ENCODE results near the gene CFAP126. TPM values are rescaled to one million over a fixed set of nuclear protein-coding genes. Genes with fewer than 3 reads are reported as not detected.
"Not testable (repeated sequence)": the region's sequence is repeated elsewhere in the genome, so short reads cannot be mapped to it uniquely, and the experiment has no call there.

Gene CFAP126
- total and polyA plus RNA-seq, 3 experiments from 2014 or later: not detected

DNA sequence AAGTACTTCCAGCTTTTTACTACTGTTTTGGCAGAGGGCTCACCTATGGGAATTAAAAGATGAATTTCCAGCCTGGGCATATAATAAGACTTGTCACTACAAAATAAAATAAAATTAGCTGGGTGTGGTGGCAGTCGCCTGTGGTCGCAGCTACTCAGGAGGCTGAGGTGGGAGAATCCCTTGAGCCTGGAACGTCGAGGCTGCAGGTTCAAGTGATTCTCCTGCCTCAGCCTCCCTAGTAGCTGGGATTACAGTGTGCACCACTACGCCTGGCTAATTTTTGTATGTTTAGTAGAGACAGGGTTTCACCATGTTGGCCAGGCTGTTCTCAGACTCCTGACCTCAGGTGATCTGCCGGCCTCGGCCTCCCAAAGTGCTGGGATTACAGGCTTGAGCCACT is 23.5 kb upstream of the CFAP126 start:
- H3K27ac ChIP-seq (ENCODE audit: low read depth, low read length); H3K9me3 ChIP-seq (ENCODE audit: low read length); H3K27me3 Mint-ChIP-seq; POLR2A ChIA-PET; H3K27me3 ChIP-seq (ENCODE audit: insufficient read depth, low read length, poor library complexity, severe bottlenecking); H3K9me3 Mint-ChIP-seq; DNase-seq; H3K36me3 ChIP-seq (ENCODE audit: insufficient read depth, low read length); H3K36me3 Mint-ChIP-seq; H3K4me3 ChIP-seq (ENCODE audit: low read length): not testable (repeated sequence)
- Mint-ChIP-seq H3K4me1 (peaks cover 14 to 35% (median 28%) of the 10 kb centered on the region in 3 donors), H3K4me3 (peak overlapping the region; percentile 32 to 93 (median 91)), H3K27ac (peak overlapping the region in 5 of 8 donors; percentile 29 to 98 (median 96))
- CTCF ChIA-PET: interaction anchor here (2.1 to 4.6 kb wide), 3 partner anchors 9 to 165 kb away, joined by 4 to 25 read pairs (median 11); partner anchors contain the start of gene TOMM40L
- H3K4me1 ChIP-seq (ENCODE audit: insufficient read depth, low read length): peaks cover 14% of the 10 kb centered on the region

DNA sequence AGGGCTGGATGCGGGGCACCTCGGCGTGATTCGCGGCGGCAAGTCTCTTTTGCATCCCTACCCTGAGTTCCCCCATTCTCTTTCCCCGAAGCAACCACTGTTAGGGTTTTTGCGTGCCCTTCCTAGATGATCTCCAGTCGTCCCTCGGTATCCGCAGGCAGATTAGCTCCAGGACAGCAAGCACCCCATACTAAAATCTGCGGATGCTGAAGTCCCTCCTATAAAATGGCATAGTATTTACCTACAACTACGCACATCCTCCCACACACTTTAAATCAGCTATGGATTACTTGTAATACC is 22.8 kb upstream of the CFAP126 start:
- Mint-ChIP-seq H3K27ac (peak overlapping the region; percentile 93 to 98 (median 95)), H3K4me3 (peak overlapping the region; percentile 84 to 97 (median 91)), H3K36me3 (peaks cover 0 to 3% (median 0%) of the 10 kb centered on the region in 3 donors), H3K4me1 (peaks cover 14 to 35% (median 28%) of the 10 kb centered on the region in 3 donors), H3K9me3 (no peaks in the 10 kb centered on the region), H3K27me3 (no peaks in the 10 kb centered on the region)
- Histone ChIP-seq H3K4me3 (ENCODE audit: low read length) (peak overlapping the region; percentile 80), H3K4me1 (ENCODE audit: insufficient read depth, low read length) (peaks cover 14% of the 10 kb centered on the region), H3K27ac (ENCODE audit: low read depth, low read length) (peak overlapping the region; percentile 85), H3K36me3 (ENCODE audit: insufficient read depth, low read length) (no peaks in the 10 kb centered on the region), H3K9me3 (ENCODE audit: low read length) (no peaks in the 10 kb centered on the region), H3K27me3 (ENCODE audit: insufficient read depth, low read length, poor library complexity, severe bottlenecking) (no peaks in the 10 kb centered on the region)
- DNase-seq: no peak
- POLR2A ChIA-PET: no interaction called here
- CTCF ChIA-PET: interaction anchor here (1.0 to 4.6 kb wide), 4 partner anchors 8 to 164 kb away, joined by 3 to 25 read pairs (median 8); partner anchors contain the start of gene TOMM40L

DNA sequence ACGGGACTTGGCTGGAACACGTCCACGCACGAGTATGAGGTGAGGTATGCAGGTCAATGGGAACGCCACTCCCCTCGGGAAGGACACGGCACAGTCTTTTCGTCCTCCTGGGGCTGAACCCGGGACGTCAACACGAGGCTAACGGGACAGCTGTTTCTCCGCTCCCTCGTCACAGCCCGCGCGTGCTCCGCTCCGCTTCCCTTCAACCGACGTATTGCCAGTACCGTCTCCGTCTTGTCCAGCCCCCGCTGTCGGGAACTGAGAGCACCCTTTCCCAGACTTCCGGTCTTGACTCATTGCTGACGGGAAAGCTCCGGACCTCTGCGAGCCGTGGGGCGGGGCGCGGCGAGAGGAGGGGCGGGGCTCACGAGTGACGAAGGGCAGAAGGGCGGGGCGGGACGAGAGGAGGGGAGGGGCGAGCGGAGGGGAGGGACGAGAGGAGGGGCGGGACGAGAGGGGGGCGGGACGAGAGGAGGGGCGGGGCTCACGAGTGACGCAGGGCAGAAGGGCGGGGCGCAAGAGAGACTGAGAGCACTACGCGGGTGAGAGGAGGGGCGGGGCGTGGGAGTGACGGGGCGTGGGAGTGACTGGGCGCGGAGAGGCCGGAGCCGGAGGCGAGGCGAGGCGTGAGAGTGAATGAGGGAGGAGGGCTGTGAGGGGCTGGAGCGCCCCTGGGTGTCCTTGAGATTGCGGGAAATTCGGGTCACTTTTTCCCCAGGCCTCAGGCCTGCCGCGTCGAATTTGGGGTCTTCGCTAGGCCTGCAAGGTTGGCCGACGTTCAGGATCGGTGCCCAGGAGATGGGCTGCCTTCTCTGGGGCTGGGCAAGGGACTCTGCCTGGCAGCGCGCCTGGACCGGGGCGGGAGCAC is 22.2 kb upstream of the CFAP126 start:
- peak; percentile 89 to 98 (median 95) for DNase-seq

DNA sequence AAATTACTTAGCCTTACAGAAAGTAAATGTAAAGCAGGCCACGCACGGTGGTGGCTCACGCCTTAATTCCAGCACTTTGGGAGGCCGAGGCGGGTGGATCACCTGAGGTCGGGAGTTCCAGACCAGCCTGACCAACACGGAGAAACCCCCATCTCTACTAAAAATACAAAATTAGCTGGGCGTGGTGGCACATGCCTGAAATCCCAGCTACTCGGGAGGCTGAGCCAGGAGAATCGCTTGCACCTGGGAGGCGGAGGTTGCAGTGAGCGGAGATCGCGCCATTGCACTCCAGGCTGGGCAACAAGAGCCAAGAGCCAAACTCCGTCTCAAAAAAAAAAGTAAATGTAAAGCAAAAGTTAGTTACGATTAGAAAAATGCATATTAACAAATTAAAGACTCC is 21.5 kb upstream of the CFAP126 start:
- Mint-ChIP-seq H3K4me1 (peaks cover 14 to 35% (median 28%) of the 10 kb centered on the region in 3 donors), H3K27ac (peak overlapping the region; percentile 93 to 99 (median 96)), H3K4me3 (peak overlapping the region; percentile 84 to 97 (median 91))
- Histone ChIP-seq H3K4me3 (ENCODE audit: low read length) (peak overlapping the region; percentile 95), H3K4me1 (ENCODE audit: insufficient read depth, low read length) (peaks cover 14% of the 10 kb centered on the region), H3K27ac (ENCODE audit: low read depth, low read length) (peak overlapping the region; percentile 83)
- not testable (repeated sequence) for H3K27me3 ChIP-seq (ENCODE audit: insufficient read depth, low read length, poor library complexity, severe bottlenecking); DNase-seq; H3K9me3 ChIP-seq (ENCODE audit: low read length); H3K36me3 Mint-ChIP-seq; H3K27me3 Mint-ChIP-seq; H3K36me3 ChIP-seq (ENCODE audit: insufficient read depth, low read length); H3K9me3 Mint-ChIP-seq
- POLR2A ChIA-PET: interaction anchor here (0.7 to 2.2 kb wide), 3 partner anchors 44 to 164 kb away, joined by 4 to 16 read pairs (median 6); partner anchors contain the start of gene TOMM40L
- CTCF ChIA-PET: interaction anchor here (0.7 to 4.6 kb wide), 5 partner anchors 21 to 223 kb away, joined by 3 to 25 read pairs (median 5); partner anchors contain the start of genes CFAP126, PPOX and TOMM40L

More for the DNA sequence above, 22.2 kb upstream of the CFAP126 start:
- ChIA-PET CTCF (interaction anchor here (0.7 to 4.6 kb wide), 7 partner anchors 8 to 214 kb away, joined by 3 to 25 read pairs (median 4); partner anchors contain the start of genes CFAP126 and TOMM40L), POLR2A (interaction anchor here (0.6 to 2.2 kb wide), 4 partner anchors 10 to 164 kb away, joined by 3 to 16 read pairs (median 5); partner anchors contain the start of gene TOMM40L)
- Mint-ChIP-seq H3K4me3 (peak overlapping the region; percentile 84 to 97 (median 91)), H3K36me3 (peaks cover 0 to 3% (median 0%) of the 10 kb centered on the region in 3 donors), H3K9me3 (no peaks in the 10 kb centered on the region), H3K27me3 (no peaks in the 10 kb centered on the region), H3K27ac (peak overlapping the region; percentile 93 to 99 (median 96)), H3K4me1 (peaks cover 14 to 35% (median 28%) of the 10 kb centered on the region in 3 donors)
- Histone ChIP-seq H3K36me3 (ENCODE audit: insufficient read depth, low read length) (no peaks in the 10 kb centered on the region), H3K4me1 (ENCODE audit: insufficient read depth, low read length) (peaks cover 14% of the 10 kb centered on the region), H3K27ac (ENCODE audit: low read depth, low read length) (peak overlapping the region; percentile 85), H3K4me3 (ENCODE audit: low read length) (peak overlapping the region; percentile 95), H3K9me3 (ENCODE audit: low read length) (no peaks in the 10 kb centered on the region), H3K27me3 (ENCODE audit: insufficient read depth, low read length, poor library complexity, severe bottlenecking) (no peaks in the 10 kb centered on the region)

DNA sequence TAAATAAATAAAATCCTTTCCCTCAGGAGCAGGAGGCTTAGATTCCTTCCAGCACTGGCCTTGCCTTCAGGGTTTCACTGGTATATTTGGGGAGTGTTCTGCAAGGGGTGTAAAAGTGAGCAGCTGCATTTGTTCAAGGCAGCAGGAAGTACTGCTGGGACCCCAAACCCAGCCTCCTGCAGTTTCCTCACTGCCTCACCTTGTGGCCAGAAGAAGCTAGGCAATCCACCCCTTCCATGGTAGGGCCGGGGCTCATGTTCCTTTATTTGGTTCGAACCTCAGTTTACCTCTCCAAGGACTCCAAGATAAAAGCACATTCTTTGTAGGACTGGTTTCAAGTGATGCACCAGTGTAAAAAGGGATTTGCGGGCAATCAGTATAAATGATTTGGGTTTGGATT is 21.0 kb upstream of the CFAP126 start:
- Mint-ChIP-seq H3K4me3 (peak overlapping the region in 6 of 7 donors; percentile 84 to 97 (median 91)), H3K9me3 (no peaks in the 10 kb centered on the region), H3K4me1 (peaks cover 14 to 35% (median 28%) of the 10 kb centered on the region in 3 donors), H3K27me3 (no peaks in the 10 kb centered on the region), H3K27ac (peak overlapping the region in 4 of 8 donors; percentile 94 to 98 (median 97)), H3K36me3 (peaks cover 0 to 3% (median 0%) of the 10 kb centered on the region in 3 donors)
- peaks cover 14% of the 10 kb centered on the region for H3K4me1 ChIP-seq (ENCODE audit: insufficient read depth, low read length)
- no peaks in the 10 kb centered on the region for H3K27me3 ChIP-seq (ENCODE audit: insufficient read depth, low read length, poor library complexity, severe bottlenecking)
- no peak for DNase-seq
- H3K9me3 ChIP-seq (ENCODE audit: low read length): no peaks in the 10 kb centered on the region
- H3K27ac ChIP-seq (ENCODE audit: low read depth, low read length): no peak overlapping the region
- CTCF ChIA-PET: interaction anchor here (1.5 to 4.6 kb wide), 3 partner anchors 21 to 223 kb away, joined by 5 to 25 read pairs (median 5); partner anchors contain the start of genes CFAP126, PPOX and TOMM40L
- H3K4me3 ChIP-seq (ENCODE audit: low read length): no peak overlapping the region
- H3K36me3 ChIP-seq (ENCODE audit: insufficient read depth, low read length): no peaks in the 10 kb centered on the region
- POLR2A ChIA-PET: interaction anchor here (1.8 to 2.2 kb wide), 2 partner anchors 75 to 163 kb away, joined by 6 to 16 read pairs; partner anchors contain the start of gene TOMM40L

DNA sequence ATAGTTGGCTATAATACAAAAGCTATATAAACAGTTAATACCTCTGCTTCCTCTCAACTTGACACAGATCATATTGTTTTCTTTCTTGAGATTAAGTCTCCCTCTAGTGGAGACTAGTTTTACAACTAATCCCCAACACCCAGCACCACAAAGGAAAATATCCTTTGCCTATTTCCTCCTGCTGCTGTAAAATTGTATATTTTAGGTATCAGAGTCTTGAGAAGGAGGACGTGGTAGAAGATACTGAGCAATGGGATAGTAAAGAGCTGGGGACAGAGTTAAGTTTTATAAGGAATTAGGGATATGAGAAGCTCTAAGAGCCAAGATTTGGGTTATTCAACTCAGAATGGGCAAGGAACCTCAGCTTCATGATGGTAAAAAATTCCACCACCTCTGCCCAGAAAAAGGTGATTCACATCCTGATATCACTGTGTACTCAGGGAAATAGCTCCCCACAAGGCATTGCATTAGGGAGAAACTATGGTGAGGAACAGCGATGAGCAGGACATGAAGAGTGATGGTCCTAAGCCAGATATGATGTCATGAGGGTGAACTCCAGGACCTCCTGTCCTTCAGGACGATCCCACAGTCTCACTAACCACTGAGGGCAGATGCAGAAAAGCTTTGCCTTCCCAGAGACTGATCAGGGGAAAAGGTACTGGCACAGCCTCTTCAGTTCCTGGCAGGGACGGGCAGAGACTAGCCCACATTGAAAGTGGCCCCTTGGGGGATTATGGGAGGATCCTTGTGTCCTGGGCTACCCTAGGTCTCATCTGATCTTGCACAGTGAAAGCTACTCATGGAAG is 14.7 kb upstream of the CFAP126 start:
- H3K36me3 Mint-ChIP-seq: no peaks in the 10 kb centered on the region
- H3K4me1 ChIP-seq (ENCODE audit: insufficient read depth, low read length): no peaks in the 10 kb centered on the region
- peak in 2 of 5 donors; percentile 37 to 48 for DNase-seq
- H3K9me3 ChIP-seq (ENCODE audit: low read length): no peaks in the 10 kb centered on the region
- no peaks in the 10 kb centered on the region for H3K9me3 Mint-ChIP-seq
- H3K27me3 Mint-ChIP-seq: peaks cover 0 to 2% of the 10 kb centered on the region in 2 donors
- no peaks in the 10 kb centered on the region for H3K36me3 ChIP-seq (ENCODE audit: insufficient read depth, low read length)
- ChIA-PET CTCF (interaction anchor here (0.6 to 5.9 kb wide), 29 partner anchors 8 to 385 kb away, joined by 3 to 98 read pairs (median 4); partner anchors contain the start of genes APOA2, B4GALT3, CFAP126 and NDUFS2), POLR2A (interaction anchor here (0.5 to 1.1 kb wide), 2 partner anchors 10 to 157 kb away, joined by 3 to 5 read pairs; partner anchors contain the start of gene TOMM40L)
- H3K27ac Mint-ChIP-seq: peak overlapping the region in 2 of 8 donors; percentile 0 to 62
- H3K4me1 Mint-ChIP-seq: peaks cover 4 to 12% (median 8%) of the 10 kb centered on the region in 3 donors
- H3K27ac ChIP-seq (ENCODE audit: low read depth, low read length): no peak overlapping the region
- H3K4me3 ChIP-seq (ENCODE audit: low read length): no peak overlapping the region
- no peak overlapping the region for H3K4me3 Mint-ChIP-seq
- H3K27me3 ChIP-seq (ENCODE audit: insufficient read depth, low read length, poor library complexity, severe bottlenecking): no peaks in the 10 kb centered on the region

DNA sequence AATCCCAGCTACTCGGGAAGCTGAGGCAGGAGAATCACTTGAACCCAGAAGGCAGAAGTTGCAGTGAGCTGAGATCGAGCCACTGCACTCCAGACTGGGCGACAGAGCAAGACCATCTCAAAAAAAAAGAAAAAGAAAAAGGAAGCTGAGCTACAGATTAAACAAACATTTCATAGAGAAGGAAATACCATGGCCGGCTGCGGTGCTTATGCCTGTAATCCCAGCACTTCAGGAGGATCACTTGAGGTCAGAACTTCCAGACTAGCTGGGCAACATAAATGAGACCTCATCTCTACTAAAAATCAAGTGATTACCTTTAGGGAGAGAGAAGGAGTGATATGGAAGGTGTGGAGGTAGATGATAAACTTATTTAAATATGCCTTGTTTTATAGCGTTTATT is 14.0 kb upstream of the CFAP126 start:
- peak overlapping the region in 1 of 8 donors; percentile 72 for H3K27ac Mint-ChIP-seq
- Histone ChIP-seq H3K4me3 (ENCODE audit: low read length) (no peak overlapping the region), H3K36me3 (ENCODE audit: insufficient read depth, low read length) (no peaks in the 10 kb centered on the region), H3K27me3 (ENCODE audit: insufficient read depth, low read length, poor library complexity, severe bottlenecking) (no peaks in the 10 kb centered on the region), H3K9me3 (ENCODE audit: low read length) (no peaks in the 10 kb centered on the region), H3K27ac (ENCODE audit: low read depth, low read length) (no peak overlapping the region), H3K4me1 (ENCODE audit: insufficient read depth, low read length) (no peaks in the 10 kb centered on the region)
- H3K4me3 Mint-ChIP-seq: no peak overlapping the region
- ChIA-PET POLR2A (interaction anchor here (1.1 kb wide), 1 partner anchor 156 kb away, joined by 5 read pairs; the partner anchor contains the start of gene TOMM40L), CTCF (interaction anchor here (0.6 to 5.9 kb wide), 26 partner anchors 9 to 384 kb away, joined by 3 to 98 read pairs (median 5); partner anchors contain the start of genes B4GALT3, CFAP126, NDUFS2 and PPOX)
- peaks cover 4 to 6% (median 5%) of the 10 kb centered on the region in 3 donors for H3K4me1 Mint-ChIP-seq
- no peaks in the 10 kb centered on the region for H3K36me3 Mint-ChIP-seq
- DNase-seq: no peak
- no peaks in the 10 kb centered on the region for H3K9me3 Mint-ChIP-seq
- peaks cover 0 to 2% of the 10 kb centered on the region in 2 donors for H3K27me3 Mint-ChIP-seq

Measured in CD8-positive, alpha-beta memory T cell (primary cell).